BE2C (cell line): ENCODE results near the gene ADCK2.
"Not testable (repeated sequence)": the region's sequence is repeated elsewhere in the genome, so short reads cannot be mapped to it uniquely, and the experiment has no call there.

Experiments
- DNase-seq: peaks from one replicate; pipeline ENCODE4 v3.0.0-alpha.2; 2020
- H3K27me3 ChIP-seq: fragments of 250-450 bp; sonication (Bioruptor Pico); 2 replicates; pipeline ENCODE4 v1.5.1; 2020; ENCODE audit warnings: mild to moderate bottlenecking
- H3K36me3 ChIP-seq: fragments of 250-450 bp; sonication (Bioruptor Pico); 2 replicates; pipeline ENCODE4 v1.5.1; 2020; ENCODE audit warnings: mild to moderate bottlenecking
- H3K4me1 ChIP-seq: fragments of 250-450 bp; sonication (Bioruptor Pico); 2 replicates; pipeline ENCODE4 v1.5.1; 2020
- H3K4me3 ChIP-seq: 2 replicates; pipeline ENCODE4 v1.5.1; 2011; ENCODE audit warnings: low read depth, low read length
- H3K9me3 ChIP-seq: fragments of 250-450 bp; sonication (Bioruptor Pico); 2 replicates; pipeline ENCODE4 v1.5.1; 2020
- CTCF ChIP-seq: IDR thresholded peaks from 2 replicates; pipeline ENCODE4 v1.5.1; 2012; ENCODE audit warnings: mild to moderate bottlenecking, low read depth, low read length

Gene ADCK2

GRCh38 chr7:140675726-140676125 is 3.0 kb downstream of the ADCK2 start:
- Histone ChIP-seq H3K9me3 (no peaks in the 10 kb centered on the region), H3K36me3 (no peaks in the 10 kb centered on the region), H3K4me3 (no peak overlapping the region), H3K27me3 (peaks cover 6% of the 10 kb centered on the region; the same call in 1 of the 2 replicates), H3K4me1 (no peaks in the 10 kb centered on the region)
- DNase-seq: no peak
- no peak for TF ChIP-seq CTCF

GRCh38 chr7:140676306-140676705 is 3.6 kb downstream of the ADCK2 start:
- no peak for DNase-seq
- no peaks in the 10 kb centered on the region for H3K9me3 ChIP-seq
- H3K36me3 ChIP-seq: no peaks in the 10 kb centered on the region
- H3K27me3 ChIP-seq: peaks cover 6% of the 10 kb centered on the region; the same call in 1 of the 2 replicates
- H3K4me1 ChIP-seq: no peaks in the 10 kb centered on the region
- no peak overlapping the region for H3K4me3 ChIP-seq
- TF ChIP-seq CTCF: no peak

GRCh38 chr7:140676956-140677355 is 4.2 kb downstream of the ADCK2 start:
- H3K4me3 ChIP-seq, H3K27me3 ChIP-seq, H3K9me3 ChIP-seq, H3K4me1 ChIP-seq, DNase-seq, H3K36me3 ChIP-seq: not testable (repeated sequence)

GRCh38 chr7:140677496-140677895 is 4.8 kb downstream of the ADCK2 start:
- Histone ChIP-seq H3K4me3 (no peak overlapping the region), H3K36me3 (no peaks in the 10 kb centered on the region), H3K9me3 (no peaks in the 10 kb centered on the region), H3K27me3 (peaks cover 6% of the 10 kb centered on the region; the same call in 1 of the 2 replicates), H3K4me1 (no peaks in the 10 kb centered on the region)
- DNase-seq: no peak
- no peak for TF ChIP-seq CTCF

GRCh38 chr7:140678081-140678815 is 5.5 kb downstream of the ADCK2 start:
- no peak for DNase-seq
- TF ChIP-seq CTCF: no peak
- Histone ChIP-seq H3K4me3 (no peak overlapping the region), H3K27me3 (peaks cover 5% of the 10 kb centered on the region; the same call in 1 of the 2 replicates), H3K9me3 (no peaks in the 10 kb centered on the region), H3K36me3 (no peaks in the 10 kb centered on the region), H3K4me1 (no peaks in the 10 kb centered on the region)

- no peak for DNase-seq
Observed at GRCh38 chr7:140678816-140679130, 6.0 kb downstream of the ADCK2 start.

More at GRCh38 chr7:140678816-140679130, 6.0 kb downstream of the ADCK2 start:
- H3K27me3 ChIP-seq: no peaks in the 10 kb centered on the region
- TF ChIP-seq CTCF: no peak
- H3K36me3 ChIP-seq: no peaks in the 10 kb centered on the region
- H3K9me3 ChIP-seq: no peaks in the 10 kb centered on the region
- no peak overlapping the region for H3K4me3 ChIP-seq
- no peaks in the 10 kb centered on the region for H3K4me1 ChIP-seq
